Activated CD4-positive, alpha-beta T cell treated with anti-CD3 and anti-CD28 coated beads for 1 hour (primary cell): Measurements from ENCODE around the gene DAGLA.
"Not testable (repeated sequence)": the region's sequence is repeated elsewhere in the genome, so short reads cannot be mapped to it uniquely, and the experiment has no call there.

Experiments
- DNase-seq: peaks from one replicate; pipeline ENCODE4 v3.0.0-alpha.2; 2020

DAGLA gene, protein sequence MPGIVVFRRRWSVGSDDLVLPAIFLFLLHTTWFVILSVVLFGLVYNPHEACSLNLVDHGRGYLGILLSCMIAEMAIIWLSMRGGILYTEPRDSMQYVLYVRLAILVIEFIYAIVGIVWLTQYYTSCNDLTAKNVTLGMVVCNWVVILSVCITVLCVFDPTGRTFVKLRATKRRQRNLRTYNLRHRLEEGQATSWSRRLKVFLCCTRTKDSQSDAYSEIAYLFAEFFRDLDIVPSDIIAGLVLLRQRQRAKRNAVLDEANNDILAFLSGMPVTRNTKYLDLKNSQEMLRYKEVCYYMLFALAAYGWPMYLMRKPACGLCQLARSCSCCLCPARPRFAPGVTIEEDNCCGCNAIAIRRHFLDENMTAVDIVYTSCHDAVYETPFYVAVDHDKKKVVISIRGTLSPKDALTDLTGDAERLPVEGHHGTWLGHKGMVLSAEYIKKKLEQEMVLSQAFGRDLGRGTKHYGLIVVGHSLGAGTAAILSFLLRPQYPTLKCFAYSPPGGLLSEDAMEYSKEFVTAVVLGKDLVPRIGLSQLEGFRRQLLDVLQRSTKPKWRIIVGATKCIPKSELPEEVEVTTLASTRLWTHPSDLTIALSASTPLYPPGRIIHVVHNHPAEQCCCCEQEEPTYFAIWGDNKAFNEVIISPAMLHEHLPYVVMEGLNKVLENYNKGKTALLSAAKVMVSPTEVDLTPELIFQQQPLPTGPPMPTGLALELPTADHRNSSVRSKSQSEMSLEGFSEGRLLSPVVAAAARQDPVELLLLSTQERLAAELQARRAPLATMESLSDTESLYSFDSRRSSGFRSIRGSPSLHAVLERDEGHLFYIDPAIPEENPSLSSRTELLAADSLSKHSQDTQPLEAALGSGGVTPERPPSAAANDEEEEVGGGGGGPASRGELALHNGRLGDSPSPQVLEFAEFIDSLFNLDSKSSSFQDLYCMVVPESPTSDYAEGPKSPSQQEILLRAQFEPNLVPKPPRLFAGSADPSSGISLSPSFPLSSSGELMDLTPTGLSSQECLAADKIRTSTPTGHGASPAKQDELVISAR

DNA sequence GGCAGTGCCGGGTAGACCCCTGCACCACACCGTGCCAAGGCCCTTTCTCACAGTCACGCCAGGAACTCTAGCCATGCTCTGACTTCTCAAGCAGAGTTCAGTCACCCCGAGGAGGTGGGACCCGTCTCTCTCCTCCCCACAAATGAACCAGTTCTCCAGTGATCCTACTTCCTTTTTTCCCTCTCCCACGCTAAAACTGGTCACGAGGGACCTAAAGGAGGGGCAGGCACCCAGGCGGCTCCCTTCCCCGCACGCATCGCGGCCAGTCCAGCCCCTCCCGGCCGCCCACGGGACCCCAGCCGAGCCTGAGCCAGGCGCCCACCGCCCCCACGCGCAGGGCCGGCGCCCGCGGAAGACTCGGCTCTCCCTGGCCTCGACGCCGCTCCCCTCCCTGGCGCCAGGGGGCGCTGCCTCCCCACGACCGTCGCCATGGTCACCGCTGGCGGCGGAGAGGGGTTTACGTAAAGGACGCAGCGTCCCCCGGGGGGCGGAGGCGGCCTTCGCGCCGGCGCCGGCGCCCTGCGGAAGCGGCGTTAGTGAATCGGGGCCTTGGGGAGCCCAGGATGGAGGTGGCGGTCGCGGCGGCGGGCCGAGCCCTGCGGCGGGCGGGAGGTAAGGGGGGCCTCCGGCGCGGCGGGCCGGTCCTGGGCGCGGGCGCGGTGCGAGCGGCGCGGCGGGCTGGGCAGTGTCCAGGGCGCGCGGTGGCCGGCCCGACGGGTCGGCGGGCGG lies at the start of gene DAGLA:
Gene DAGLA, plus strand, starts transcription at position 499 of the 729 bp plus-strand sequence. CDS start 39,765 bp downstream, outside the sequence.
- peak; percentile 73 for DNase-seq

GRCh38 chr11:61632096-61632495 lies 48.1 kb upstream of the DAGLA start:
- no peak for DNase-seq

DNA sequence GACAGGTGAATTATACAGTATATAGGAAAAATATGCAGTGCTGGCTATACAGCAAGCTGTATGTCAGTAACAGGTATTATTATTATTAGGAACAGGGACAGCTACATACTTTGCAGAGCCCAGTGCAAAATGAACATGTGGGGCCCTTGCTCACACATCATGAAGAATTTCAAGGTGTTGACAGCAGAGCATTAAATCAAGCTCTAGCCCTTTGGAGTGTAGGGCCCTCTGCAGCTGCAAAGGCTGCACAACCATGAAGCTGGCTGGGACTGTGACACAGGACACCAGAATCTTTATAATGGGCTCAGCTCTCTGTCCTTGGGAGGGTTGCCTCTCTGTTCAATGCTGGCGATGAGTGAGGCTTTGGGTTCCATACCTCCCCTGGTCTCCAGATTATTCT lies 44.9 kb upstream of the DAGLA start:
- DNase-seq, result no peak

GRCh38 chr11:61635787-61636186 lies 44.4 kb upstream of the DAGLA start:
- DNase-seq, result no peak

GRCh38 chr11:61636676-61637075 lies 43.5 kb upstream of the DAGLA start:
- no peak for DNase-seq

DNA sequence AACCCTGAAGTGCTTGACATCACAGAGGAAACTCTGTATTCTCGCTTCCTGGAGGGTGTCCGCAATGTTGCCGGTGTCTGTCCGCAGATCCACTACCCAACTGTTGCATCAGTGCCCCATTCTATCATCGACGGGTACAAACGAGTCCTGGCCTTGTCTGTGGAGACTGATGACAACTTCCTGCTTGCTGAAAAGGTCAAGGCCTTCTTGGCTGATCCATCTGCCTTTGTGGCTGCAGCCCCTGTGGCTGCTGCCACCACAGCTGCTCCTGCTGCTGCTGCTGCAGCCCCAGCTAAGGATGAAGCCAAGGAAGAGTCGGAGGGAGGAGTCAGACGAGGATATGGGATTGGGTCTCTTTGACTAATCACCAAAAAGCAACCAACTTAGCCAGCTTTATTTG lies 42.9 kb upstream of the DAGLA start:
- no peak for DNase-seq

DNA sequence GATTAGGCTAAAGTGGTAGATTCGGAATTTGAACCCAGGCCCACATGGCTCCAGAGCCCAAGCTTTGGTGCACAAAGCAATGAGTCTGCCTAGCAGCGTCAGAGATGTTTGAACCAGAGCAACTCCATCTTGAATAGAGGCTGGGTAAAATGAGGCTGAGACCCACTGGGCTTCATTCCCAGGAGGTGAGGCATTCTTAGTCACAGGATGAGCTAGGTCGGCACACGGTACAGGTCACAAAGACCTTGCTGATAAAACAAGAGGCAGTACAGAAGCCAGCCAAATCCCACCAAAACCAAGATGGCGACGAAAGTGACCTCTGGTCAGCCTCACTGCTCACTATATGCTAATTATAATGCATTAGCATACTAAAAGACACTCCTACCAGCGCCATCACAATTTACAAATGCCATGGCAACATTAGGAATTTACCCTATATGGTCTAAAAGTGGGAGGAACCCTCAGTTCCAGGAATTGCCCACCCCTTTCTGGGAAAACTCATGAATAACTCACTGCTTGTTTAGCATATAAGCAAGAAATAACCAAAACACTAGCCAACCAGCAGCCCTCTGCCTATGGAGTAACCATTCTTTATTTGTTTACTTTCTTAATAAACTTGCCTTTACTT lies 40.3 kb upstream of the DAGLA start:
- DNase-seq, result no peak

DNA sequence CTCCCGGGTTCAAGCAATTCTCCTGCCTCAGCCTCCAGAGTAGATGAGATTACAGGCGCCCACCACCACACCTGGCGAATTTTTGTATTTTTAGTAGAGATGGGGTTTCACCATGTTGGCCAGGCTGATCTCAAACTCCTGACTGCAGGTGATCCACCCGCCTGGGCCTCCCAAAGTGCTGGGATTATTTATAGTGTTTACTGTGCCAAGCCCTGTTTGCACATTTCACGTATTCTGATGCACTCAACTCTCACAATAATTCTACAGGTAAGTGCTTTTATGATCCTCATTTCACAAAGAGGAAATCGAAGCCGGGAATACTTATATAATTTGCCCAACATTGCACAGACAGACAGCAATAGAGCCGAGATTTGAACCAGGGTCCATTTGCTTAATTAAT lies 38.0 kb upstream of the DAGLA start:
- no peak for DNase-seq

- DNase-seq, result no peak
These were observed 34.9 kb upstream of the DAGLA start for GRCh38 chr11:61645179-61645868.

DNA sequence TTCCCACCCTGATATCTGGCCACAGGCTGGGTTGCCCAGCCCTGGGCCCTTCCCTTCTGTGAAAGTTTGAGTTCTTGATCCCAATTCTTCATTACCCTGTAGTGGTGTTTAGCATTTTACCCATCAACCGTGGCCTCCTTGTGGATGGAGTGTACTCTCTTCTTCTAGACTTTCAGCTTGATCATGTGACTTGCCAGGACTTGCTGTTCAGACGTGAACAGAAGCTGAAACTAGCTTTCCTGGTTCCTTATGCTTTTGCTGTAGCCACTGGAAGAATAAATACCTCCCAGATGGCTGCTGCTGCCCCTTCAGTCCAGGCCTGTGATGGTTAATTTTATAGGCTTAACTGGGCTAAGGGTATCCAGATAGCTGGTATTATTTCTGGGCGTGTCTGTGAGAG lies 32.7 kb upstream of the DAGLA start:
- no peak for DNase-seq

DNA sequence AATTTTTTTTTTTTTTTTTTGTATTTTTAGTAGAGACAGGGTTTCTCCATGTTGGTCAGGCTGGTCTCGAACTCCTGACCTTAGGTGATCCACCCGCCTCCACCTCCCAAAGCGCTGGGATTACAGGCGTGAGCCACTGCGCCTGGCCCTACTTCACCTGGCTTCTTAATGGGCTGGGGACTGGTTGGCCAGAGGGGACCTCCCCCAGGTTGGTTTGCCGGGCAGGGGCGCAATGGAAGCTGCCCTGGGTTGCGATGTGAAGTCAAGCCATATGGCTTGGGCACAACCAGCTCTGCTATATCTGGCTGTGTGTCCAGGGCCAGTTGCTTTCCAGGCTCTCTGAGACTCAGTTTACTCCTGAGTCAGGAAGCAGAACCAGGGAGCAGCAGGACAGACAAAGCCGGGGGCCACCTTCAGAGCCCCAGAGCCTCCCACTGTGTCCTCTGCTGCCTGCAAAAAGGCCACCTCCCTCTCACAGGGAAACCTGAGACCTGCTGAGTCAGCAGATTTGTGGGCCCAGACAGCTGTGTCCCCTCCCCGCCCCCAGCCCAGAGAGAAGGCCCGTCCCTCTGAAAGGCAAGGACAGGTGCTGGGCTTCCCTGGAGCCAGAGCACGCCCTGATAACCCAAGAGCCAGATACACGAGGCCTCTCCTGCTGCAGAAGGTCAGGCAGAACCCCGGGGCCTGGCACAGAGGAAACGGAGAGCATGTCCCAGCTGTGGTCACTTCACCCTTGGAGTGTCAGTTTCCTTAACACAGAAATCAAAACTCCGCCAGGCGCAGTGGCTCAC lies 29.2 kb upstream of the DAGLA start:
- DNase-seq, result no peak

- no peak for DNase-seq
These were observed 28.1 kb upstream of the DAGLA start for GRCh38 chr11:61652135-61652534.

GRCh38 chr11:61654397-61654829 lies 25.8 kb upstream of the DAGLA start:
- DNase-seq, result no peak

GRCh38 chr11:61655266-61656159 lies 24.7 kb upstream of the DAGLA start:
- DNase-seq, result not testable (repeated sequence)

DNA sequence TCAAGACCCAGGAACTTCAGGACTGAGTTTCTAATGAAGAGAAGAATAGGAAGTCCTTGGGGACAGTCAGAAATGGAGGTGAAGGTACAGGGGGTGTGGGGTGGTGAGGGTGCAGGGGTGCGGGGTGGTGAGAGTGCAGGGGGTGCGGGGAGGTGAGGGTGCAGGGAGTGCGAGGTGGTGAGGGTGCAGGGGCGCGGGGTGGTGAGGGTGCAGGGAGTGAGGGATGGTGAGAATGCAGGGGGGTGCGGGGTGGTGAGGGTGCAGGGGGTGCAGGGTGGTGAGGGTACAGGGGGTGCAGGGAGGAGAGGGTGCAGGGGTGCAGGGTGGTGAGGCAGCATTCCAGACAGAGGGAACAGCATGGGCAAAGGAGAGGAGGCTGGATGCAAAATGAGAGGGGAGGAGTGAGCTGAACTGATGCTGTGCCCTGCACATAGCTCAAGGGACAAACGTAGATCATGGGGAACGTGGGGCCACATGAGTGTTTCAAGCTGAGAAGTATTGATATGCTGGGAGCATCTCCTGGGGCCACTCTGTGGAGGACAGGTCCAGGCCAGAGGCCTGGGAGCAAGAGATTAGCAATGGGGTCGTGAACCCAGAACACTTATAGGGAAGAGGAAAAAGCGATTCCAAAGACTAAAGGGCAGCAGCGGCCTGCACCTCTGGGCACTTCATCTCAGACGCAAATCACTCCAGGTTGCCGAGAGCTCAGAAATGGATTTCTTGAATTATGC lies 23.7 kb upstream of the DAGLA start:
- no peak for DNase-seq

GRCh38 chr11:61657566-61658290 lies 22.5 kb upstream of the DAGLA start:
- DNase-seq, result no peak

GRCh38 chr11:61659413-61660196 lies 20.6 kb upstream of the DAGLA start:
- no peak for DNase-seq

DNA sequence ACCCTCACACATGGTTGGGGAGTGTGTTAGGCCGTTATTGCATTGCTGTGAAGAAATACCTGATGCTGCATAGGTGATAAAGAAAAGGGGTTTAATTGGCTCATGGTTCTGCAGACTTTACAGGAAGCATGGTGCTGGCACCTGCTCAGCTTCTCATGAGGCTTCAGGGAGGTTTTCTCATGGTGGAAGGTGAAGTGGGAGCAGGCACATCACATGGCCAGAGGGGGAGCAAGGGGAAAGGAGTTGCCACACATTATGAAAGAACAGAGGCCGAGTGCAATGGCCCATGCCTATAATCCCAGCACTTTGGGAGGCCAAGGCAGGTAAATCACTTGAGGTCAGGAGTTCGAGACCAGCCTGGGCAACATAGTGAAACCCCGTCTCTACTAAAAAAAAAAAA lies 19.2 kb upstream of the DAGLA start:
- not testable (repeated sequence) for DNase-seq
